Tibial nerve (tissue), 4 donors: ENCODE results near the gene C1QC. TPM values are rescaled to one million over a fixed set of nuclear protein-coding genes. Genes with fewer than 3 reads are reported as not detected.

ENCODE experiments used
- DNase-seq, 2 donors: peaks; one replicate each; pipeline ENCODE4 v3.0.0-alpha.2; 2019; ENCODE audit warnings: low spot score in 2 of 2
- H3K27ac ChIP-seq, 4 donors: fragments of 200-600 bp; sonication (generic) in 3 of 4; one replicate each; pipeline ENCODE4 v1.5.1; 2017 to 2019; ENCODE audit warnings: mild to moderate bottlenecking in 1 of 4
- H3K27me3 ChIP-seq, 2 donors: fragments of 200-600 bp; sonication (generic) in 1 of 2; one replicate each; pipeline versions ENCODE4 v1.5.1 to v1.6.0; 2017 to 2019
- H3K36me3 ChIP-seq, 3 donors: fragments of 200-600 bp; sonication (generic); one replicate each; pipeline ENCODE4 v1.5.1; 2018 to 2019
- H3K4me1 ChIP-seq, 4 donors: fragments of 200-600 bp; sonication (generic) in 3 of 4; one replicate each; pipeline ENCODE4 v1.5.1; 2017 to 2019
- H3K4me3 ChIP-seq, 4 donors: fragments of 200-600 bp; sonication (generic) in 3 of 4; one replicate each; pipeline ENCODE4 v1.5.1; 2017 to 2019; ENCODE audit warnings: mild to moderate bottlenecking in 1 of 4, moderate library complexity in 1 of 4
- H3K9me3 ChIP-seq, 4 donors: fragments of 200-600 bp; sonication (generic) in 3 of 4; one replicate each; pipeline ENCODE4 v1.5.1; 2017 to 2019
- CTCF ChIP-seq, 5 experiments: fragments of 200-600 bp in 3 of 5; fragments of 450-650 bp in 2 of 5; sonication (generic) in 3 of 5; IDR thresholded peaks; one replicate each; pipeline ENCODE4 v1.5.1; 2016 to 2019; ENCODE audit warnings: antibody characterized with exemption in 5 of 5, mild to moderate bottlenecking in 3 of 5, moderate library complexity in 2 of 5
- EP300 ChIP-seq, 2 donors: sonication (generic); formaldehyde crosslinking; IDR thresholded peaks; one replicate each; pipeline ENCODE4 v1.6.1; 2017; ENCODE audit warnings: antibody characterized with exemption in 2 of 2, mild to moderate bottlenecking in 1 of 2
- POLR2A ChIP-seq, 2 donors: fragments of 450-650 bp; IDR thresholded peaks; one replicate each; pipeline ENCODE4 v1.6.1; 2017; ENCODE audit warnings: antibody characterized with exemption in 2 of 2, mild to moderate bottlenecking in 2 of 2, moderate library complexity in 2 of 2
- WGBS, 2 donors: methylation state at CpG; one replicate each; pipeline ENCODE4 v1.1.5; 2018; 5-methylcytosine and 5-hydroxymethylcytosine counted together
- total RNA-seq, 4 donors: library from RNA; depleted of rRNA; stranded (reverse); fragments of >200 nt; gene quantifications; one replicate each; pipeline ENCODE4 v1.1.0, GENCODE V29; 2016

The C1QC gene
- total RNA-seq, 4 donors from 2014 or later: 130 to 315 (median 188) TPM

- Histone ChIP-seq H3K4me1 (peaks cover 0 to 7% (median 2%) of the 10 kb centered on the region in 4 donors), H3K27me3 (peaks cover 0 to 23% of the 10 kb centered on the region in 2 donors), H3K27ac (no peak overlapping the region), H3K9me3 (no peaks in the 10 kb centered on the region), H3K4me3 (no peak overlapping the region), H3K36me3 (no peaks in the 10 kb centered on the region)
- DNase-seq: peak; percentile 72 to 85
- WGBS, 2 donors: 4 to 7% methylated on average over 17 to 18 of the region's 18 CpGs
- peak; percentile 83 to 95 (median 89) for TF ChIP-seq CTCF (IDR thresholded peaks at IDR 0.05)
- no peak for TF ChIP-seq POLR2A (IDR thresholded peaks at IDR 0.05)
- TF ChIP-seq EP300 (IDR thresholded peaks at IDR 0.05): peak in 1 of 2 donors; percentile 47
Observed at GRCh38 chr1:22641906-22642636, 1.4 kb upstream of the C1QC start.

- Histone ChIP-seq H3K4me1 (peaks cover 0 to 7% (median 2%) of the 10 kb centered on the region in 4 donors), H3K4me3 (peak overlapping the region; percentile 3 to 47 (median 13)), H3K9me3 (no peaks in the 10 kb centered on the region), H3K27ac (peak overlapping the region in 1 of 4 donors; percentile 4), H3K36me3 (no peaks in the 10 kb centered on the region), H3K27me3 (peaks cover 0 to 13% of the 10 kb centered on the region in 2 donors)
- 82 to 84% methylated on average over 6 to 11 of the region's 12 CpGs for whole genome bisulfite sequencing, 2 donors
- DNase-seq: no peak
- TF ChIP-seq EP300 (IDR thresholded peaks at IDR 0.05) (no peak), POLR2A (IDR thresholded peaks at IDR 0.05) (no peak), CTCF (IDR thresholded peaks at IDR 0.05) (no peak)
Observed at GRCh38 chr1:22643928-22644327, 495 bp downstream of the C1QC start.

- Histone ChIP-seq H3K4me3 (peak overlapping the region in 1 of 4 donors; percentile 47), H3K4me1 (peaks cover 0 to 7% (median 2%) of the 10 kb centered on the region in 4 donors), H3K27me3 (peaks cover 0 to 7% of the 10 kb centered on the region in 2 donors), H3K36me3 (no peaks in the 10 kb centered on the region), H3K27ac (no peak overlapping the region), H3K9me3 (no peaks in the 10 kb centered on the region)
- 63 to 74% methylated on average over 7 of the region's 7 CpGs for WGBS, 2 donors
- TF ChIP-seq EP300 (IDR thresholded peaks at IDR 0.05) (no peak), POLR2A (IDR thresholded peaks at IDR 0.05) (no peak)
- no peak for DNase-seq
Observed at GRCh38 chr1:22645931-22646330, 2.5 kb downstream of the C1QC start.

GRCh38 chr1:22646384-22646783 is 3.0 kb downstream of the C1QC start:
- peak overlapping the region in 1 of 4 donors; percentile 47 for H3K4me3 ChIP-seq

GRCh38 chr1:22650089-22650693 is 6.8 kb downstream of the C1QC start:
- H3K9me3 ChIP-seq: no peaks in the 10 kb centered on the region
- TF ChIP-seq EP300 (IDR thresholded peaks at IDR 0.05): no peak
- TF ChIP-seq CTCF (IDR thresholded peaks at IDR 0.05): no peak
- no peak for TF ChIP-seq POLR2A (IDR thresholded peaks at IDR 0.05)
- 84 to 88% methylated on average over 13 of the region's 13 CpGs for WGBS, 2 donors
- H3K36me3 ChIP-seq: no peaks in the 10 kb centered on the region
- H3K27ac ChIP-seq: no peak overlapping the region
- H3K4me3 ChIP-seq: no peak overlapping the region
- H3K4me1 ChIP-seq: no peaks in the 10 kb centered on the region
- DNase-seq: no peak
- H3K27me3 ChIP-seq: peaks cover 0 to under 1% of the 10 kb centered on the region in 2 donors

More at GRCh38 chr1:22646384-22646783, 3.0 kb downstream of the C1QC start:
- Histone ChIP-seq H3K9me3 (no peaks in the 10 kb centered on the region), H3K4me1 (peaks cover 0 to 7% (median 2%) of the 10 kb centered on the region in 4 donors), H3K27ac (no peak overlapping the region), H3K27me3 (peaks cover 0 to 4% of the 10 kb centered on the region in 2 donors), H3K36me3 (no peaks in the 10 kb centered on the region)
- no peak for DNase-seq
- 44 to 88% methylated on average over 1 of the region's 1 CpG for WGBS, 2 donors
- TF ChIP-seq EP300 (IDR thresholded peaks at IDR 0.05): no peak
- TF ChIP-seq CTCF (IDR thresholded peaks at IDR 0.05): no peak
- no peak for TF ChIP-seq POLR2A (IDR thresholded peaks at IDR 0.05)
